NCI-H2171 (cell line): ENCODE data around the gene GRAMD1C.

ENCODE experiments used
- DNase-seq: peaks from one replicate; lab custom pipeline; 2025; lab: John Stamatoyannopoulos, UW

Gene GRAMD1C

DNA sequence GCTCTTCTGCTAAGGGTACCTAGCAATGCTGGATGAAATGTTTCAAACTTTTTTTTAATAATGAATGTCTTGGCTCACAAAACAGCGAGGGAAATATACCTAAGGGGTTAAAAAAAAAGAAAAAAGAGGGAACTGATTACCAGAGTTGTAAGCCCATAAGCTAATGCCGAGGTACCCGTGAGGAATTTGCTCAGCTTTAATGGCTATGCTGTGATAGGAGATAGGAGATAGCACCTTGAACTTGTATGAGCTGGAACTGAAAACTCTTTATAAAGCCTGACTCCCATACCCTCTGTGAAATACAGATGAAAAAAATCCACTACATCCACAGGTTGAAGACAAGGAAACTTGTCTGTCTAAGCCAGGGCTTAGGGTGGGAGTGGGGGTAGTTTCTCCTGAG, 13.9 kb downstream of the GRAMD1C start:
- no peak for DNase-seq

- no peak for DNase-seq
Observed at GRCh38 chr3:113867506-113867905, 28.9 kb downstream of the GRAMD1C start.

DNA sequence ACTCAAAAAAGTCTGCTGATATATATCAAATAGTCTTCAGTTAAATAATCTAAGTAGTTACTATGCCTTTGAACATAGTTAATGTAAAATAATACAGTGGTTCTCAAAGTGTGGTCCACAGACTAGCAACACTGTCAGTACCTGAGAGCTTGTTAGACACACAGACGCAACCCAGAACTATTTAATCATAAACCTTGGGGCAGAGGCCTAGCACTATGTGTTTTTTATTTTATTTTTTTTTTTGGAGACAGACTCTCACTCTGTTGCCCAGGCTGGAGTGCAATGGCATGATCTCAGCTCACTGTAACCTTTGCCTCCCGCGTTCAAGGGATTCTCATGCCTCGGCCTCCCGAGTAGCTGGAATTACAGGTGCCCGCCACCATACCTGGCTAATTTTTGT, 34.7 kb downstream of the GRAMD1C start:
- no peak for DNase-seq

DNA sequence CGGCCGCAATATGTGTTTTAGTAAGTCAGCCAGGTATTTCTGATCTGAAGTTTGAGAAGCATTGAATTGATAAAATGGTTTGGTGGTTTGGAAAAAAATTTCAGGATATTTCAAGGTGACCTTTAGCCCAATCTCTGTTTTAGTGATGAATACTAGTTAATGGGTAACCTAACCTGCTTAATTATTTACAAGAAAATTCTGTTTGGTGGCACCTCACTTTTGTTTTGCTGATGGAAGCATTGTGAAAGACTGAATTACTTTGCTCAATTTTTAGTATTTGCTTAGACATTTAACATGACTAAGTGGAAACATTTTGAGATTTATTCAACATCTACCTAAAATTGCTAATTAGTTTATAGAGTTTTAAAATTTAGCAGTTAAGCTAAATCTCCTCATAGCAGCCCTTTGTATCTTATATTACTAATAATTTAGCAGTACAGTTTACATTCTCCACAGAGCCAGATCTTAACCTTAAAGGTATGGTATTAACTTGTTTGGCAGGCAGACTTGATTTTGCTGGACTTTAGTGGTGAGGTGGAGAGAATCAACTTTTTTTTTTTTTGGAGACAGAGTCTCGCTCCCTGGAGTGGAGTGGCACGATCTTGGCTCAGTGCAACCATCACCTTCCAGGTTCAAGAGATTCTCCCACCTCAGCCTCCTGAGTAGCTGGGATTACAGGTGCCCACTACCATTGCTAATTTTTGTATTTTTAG, 35.4 kb downstream of the GRAMD1C start:
- no peak for DNase-seq

DNA sequence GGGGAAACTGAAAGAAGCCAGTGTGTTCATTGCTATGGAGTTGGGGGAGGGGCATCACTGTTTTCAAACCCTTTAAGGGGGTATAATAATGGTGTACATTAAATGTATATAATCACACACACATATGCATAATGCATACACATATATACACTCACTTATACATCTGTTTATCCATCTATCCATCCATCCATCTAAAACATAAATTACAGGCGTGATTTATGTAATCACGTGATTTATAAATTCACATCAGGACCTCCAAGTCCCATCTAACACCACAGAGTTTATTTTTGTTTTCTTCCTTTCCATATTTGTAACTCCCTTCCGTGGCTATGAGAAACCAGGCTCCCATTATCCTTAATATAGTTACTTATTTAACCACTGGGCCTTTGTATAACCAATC, 39.8 kb downstream of the GRAMD1C start:
- no peak for DNase-seq

- no peak for DNase-seq
Observed at GRCh38 chr3:113885050-113885449, 46.5 kb downstream of the GRAMD1C start.

DNA sequence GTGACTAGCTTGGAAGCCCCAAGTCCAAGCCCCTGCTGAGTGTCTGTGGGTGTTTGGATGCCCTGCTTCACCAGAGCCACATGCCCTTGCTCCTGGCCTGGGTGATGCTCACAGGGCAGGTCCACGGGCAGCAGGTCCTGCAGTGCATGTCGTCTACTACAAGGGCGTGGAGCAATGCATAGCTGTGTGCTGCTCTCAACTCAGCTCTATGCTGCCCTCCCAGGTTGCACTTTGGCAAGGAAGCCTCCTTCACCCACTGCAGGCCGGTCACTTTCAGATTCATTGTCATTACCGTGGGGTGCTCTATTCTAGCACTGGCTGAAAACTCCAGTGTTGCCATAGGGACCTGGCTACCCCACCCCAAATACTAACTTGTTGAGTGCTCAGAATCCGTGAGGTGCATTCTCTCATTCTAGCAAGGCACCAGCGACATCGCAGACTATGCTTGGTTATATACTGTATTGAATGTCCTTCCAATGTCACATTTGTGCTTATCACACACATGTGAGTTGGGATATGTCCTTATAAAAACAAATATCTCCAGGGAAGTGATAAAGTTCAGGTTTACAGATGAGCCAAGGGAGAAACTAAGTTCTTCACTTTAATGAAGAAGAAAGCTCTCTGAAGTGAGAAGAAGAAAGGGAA, 51.8 kb downstream of the GRAMD1C start:
- no peak for DNase-seq

DNA sequence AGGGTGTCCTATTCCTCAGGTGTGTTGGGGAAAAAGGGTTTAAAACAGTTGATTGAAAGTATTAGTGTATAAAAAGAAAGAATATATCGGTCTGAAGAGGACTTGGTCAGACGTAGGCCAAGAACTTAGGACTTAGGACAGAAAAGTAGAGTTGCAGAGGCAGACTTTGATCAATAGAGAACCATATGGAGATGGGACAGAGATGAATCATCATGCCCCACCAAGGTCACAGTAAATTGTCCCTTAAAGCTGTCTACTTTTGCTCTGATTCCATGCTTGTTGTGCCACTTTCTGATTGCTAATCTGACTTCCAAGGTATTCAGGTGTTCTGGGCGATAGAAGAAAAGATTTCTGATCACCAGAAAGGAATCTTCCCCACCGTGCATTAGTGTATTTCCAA, 56.3 kb downstream of the GRAMD1C start:
- no peak for DNase-seq

- no peak for DNase-seq
Observed at GRCh38 chr3:113895964-113896363, 57.4 kb downstream of the GRAMD1C start.

- DNase-seq: no peak
Observed at GRCh38 chr3:113896930-113897329, 58.3 kb downstream of the GRAMD1C start.

- no peak for DNase-seq
Observed at GRCh38 chr3:113897373-113897777, 58.8 kb downstream of the GRAMD1C start.

DNA sequence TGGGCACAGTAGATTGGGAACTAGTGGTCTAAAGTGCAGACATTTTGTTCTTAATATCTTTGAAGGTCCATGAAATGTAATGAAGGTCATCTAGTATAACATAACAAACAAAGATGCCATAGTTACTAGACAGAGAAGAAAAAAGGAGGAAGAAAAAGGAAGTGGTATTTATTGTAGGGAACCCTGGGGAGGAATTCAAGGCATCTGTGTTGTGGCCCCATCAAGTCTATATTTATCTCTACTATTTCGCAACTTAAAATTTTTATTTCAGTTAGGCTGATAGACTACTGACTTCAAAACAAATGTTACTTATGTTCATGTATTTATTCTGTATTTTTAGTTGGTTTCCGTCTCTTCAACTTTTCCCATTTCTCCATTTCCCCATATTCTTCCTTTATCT, 60.3 kb downstream of the GRAMD1C start:
- DNase-seq: no peak

DNA sequence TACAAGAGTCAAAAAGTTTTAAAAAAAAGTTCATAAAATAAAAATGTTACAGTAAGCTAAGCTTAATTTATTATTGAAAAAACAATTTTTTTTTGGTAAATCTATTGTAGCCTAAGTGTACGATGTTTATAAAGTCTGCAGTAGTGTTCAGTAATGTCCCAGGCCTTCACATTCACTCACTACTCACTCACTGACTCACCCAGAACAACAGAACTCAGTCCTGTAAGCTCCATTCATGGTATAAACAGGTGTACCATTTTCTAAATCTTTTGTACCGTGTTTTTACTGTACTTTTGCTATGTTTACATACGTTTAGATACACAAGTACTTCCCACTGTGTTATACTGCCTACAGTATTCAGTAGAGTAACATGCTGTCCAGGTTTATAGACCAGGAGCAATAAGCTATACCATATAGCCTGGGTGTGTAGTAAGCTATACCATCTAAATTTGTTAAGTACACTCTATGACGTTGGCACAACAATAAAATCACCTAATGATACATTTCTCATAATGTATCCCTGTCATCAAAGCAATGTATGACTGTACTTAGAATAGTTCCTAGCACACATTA, 68.1 kb downstream of the GRAMD1C start:
- DNase-seq: no peak

DNA sequence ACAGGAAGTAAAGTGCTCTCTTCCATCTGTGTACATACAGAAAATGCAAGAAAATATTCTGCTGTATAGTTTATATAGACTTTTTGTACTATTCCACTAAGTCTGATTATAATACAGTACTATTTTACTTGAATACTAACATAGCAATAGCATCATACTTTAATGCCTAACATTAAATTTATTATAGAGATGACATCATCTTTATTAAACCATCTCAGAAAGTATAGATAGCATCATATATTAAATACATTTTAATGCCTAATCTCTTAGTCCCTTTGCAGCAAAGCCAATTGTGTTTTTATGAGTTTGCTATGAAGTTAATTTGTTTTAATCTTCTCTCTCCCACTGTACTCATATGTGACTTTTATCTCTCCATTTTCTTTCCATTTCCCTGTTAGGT, 69.5 kb downstream of the GRAMD1C start:
- DNase-seq: no peak

- DNase-seq: no peak
Observed at GRCh38 chr3:113910966-113911365, 72.4 kb downstream of the GRAMD1C start.

- peak; percentile 43 for DNase-seq
Observed at GRCh38 chr3:113912552-113913236, 74.1 kb downstream of the GRAMD1C start.

- no peak for DNase-seq
Observed at GRCh38 chr3:113914646-113915045, 76.1 kb downstream of the GRAMD1C start.

- DNase-seq: no peak
Observed at GRCh38 chr3:113927556-113927955, 89.0 kb downstream of the GRAMD1C start.

DNA sequence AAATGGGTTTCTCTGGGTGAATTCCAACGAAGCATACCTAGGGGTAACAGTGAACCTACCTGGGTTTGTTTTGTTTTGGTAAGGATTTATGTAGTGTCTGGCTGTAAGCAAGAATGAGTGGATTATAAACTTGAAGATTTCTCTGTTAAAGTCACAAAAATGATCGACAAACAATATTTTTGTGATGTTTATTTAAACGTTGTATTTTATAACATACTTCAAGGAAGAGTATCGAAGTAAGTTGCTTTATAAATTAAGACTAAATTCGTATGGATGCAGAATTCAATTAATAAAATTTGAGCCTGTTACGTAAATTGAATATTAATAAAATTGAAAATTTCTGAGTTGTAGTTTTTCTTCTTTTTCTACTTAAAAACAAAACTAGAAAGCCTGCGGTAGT, 108.2 kb downstream of the GRAMD1C start:
- no peak for DNase-seq

- DNase-seq: peak; percentile 75
Observed at GRCh38 chr3:113947372-113948014, 108.9 kb downstream of the GRAMD1C start, which contains the start of gene ZDHHC23. Gene ZDHHC23, plus strand, starts transcription at chr3:113948013. Its CDS starts 790 bp downstream, at chr3:113948803.

DNA sequence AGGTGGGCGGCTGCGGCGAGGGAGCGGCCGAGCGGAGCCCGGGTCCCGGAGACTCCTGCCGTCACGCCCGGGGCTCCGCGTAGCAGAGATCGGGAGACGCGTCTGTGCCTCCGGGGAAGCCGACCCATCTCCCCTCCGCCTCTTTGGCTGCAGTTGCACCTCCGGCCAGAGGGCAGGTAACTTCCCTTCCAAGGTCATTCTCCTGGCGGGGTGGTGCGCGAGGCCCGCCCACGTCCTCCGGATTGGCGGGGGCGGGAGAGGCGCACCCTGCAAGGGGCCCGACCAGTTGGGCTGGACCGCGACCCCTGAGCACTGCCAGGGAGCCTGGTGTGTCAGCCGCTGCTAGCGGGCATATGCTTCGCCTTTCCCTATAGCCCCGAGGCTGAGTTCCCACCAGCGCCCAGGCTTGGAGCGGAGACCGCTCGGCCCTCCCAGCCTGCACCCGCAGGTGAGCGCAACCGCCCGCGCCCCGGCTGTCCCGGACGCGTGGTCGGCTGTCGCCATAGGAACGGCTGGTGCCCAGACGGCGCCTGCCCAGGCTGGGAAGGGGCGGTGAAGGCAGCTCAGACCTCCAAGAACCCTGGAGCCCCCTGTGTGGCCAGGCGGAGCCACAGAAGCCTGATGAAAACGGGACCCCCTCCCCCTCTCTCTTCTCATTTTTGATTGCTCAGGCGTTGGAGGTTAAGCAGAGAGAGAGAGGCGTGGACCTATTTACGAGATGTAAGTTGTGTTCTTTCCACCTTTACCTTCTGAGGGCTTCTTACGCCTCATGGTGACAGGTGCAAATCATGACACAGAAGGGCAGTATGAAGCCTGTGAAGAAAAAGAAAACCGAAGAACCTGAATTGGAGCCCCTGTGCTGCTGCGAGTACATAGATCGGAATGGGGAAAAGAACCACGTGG, 109.7 kb downstream of the GRAMD1C start:
- peak; percentile 46 for DNase-seq
